ENCODE measurements around the gene BUD31. TPM values are rescaled to one million over a fixed set of nuclear protein-coding genes. Genes with fewer than 3 reads are reported as not detected.
A peak's percentile ranks its signal among the peaks of the same experiment; 100 is the strongest.

The BUD31 gene
- total and polyA plus RNA-seq, 2 of the 13 experiments (the other 11 are each of a cell fraction or from before 2014, with no cell fraction given), result 35.1 to 79.1 TPM

GRCh38 chr7:99372275-99373090, 36.3 kb upstream of the BUD31 start (continued):
- TF ChIP-seq HNF1A (IDR thresholded peaks at IDR 0.05; ENCODE audit: low read depth), result no peak
- peak; percentile 37; the same call in 1 of the 2 replicates for TF ChIP-seq HNF1A (CRISPR knock-in tag; IDR thresholded peaks at IDR 0.05; ENCODE audit: borderline replicate concordance)
- TF ChIP-seq E2F5 (CRISPR knock-in tag; conservative IDR thresholded peaks at IDR 0.05), result no peak
- TF ChIP-seq ZNF138 (CRISPR knock-in tag; IDR thresholded peaks at IDR 0.05; ENCODE audit: low read depth), result no peak
- peak; percentile 47; the same call in 1 of the 2 replicates for TF ChIP-seq ZNF589 (CRISPR knock-in tag; conservative IDR thresholded peaks at IDR 0.05)
- TF ChIP-seq KLF6 (CRISPR knock-in tag; IDR thresholded peaks at IDR 0.05), result no peak
- TF ChIP-seq PITX1 (CRISPR knock-in tag; IDR thresholded peaks at IDR 0.05), result peak; percentile 82
- no peak for TF ChIP-seq RCOR2 (CRISPR knock-in tag; IDR thresholded peaks at IDR 0.05)
- no peak for TF ChIP-seq SRSF1 (optimal IDR thresholded peaks at IDR 0.05; ENCODE audit: low read depth, low read length)
- peak; percentile 67; the same call in 1 of the 2 replicates for TF ChIP-seq SMAD3 (CRISPR knock-in tag; IDR thresholded peaks at IDR 0.05)
- no peak for TF ChIP-seq SALL2 (CRISPR knock-in tag; IDR thresholded peaks at IDR 0.05)
- TF ChIP-seq ZNF616 (CRISPR knock-in tag; IDR thresholded peaks at IDR 0.05; ENCODE audit: low read depth), result no peak
- no peak for TF ChIP-seq RBAK (CRISPR knock-in tag; IDR thresholded peaks at IDR 0.05)
- TF ChIP-seq NR2C2 (CRISPR knock-in tag; IDR thresholded peaks at IDR 0.05; ENCODE audit: borderline replicate concordance), result peak; percentile 71
- TF ChIP-seq ZNF570 (CRISPR knock-in tag; IDR thresholded peaks at IDR 0.05; ENCODE audit: borderline replicate concordance), result no peak
- no peak for TF ChIP-seq ZNF557 (CRISPR knock-in tag; IDR thresholded peaks at IDR 0.05)
- TF ChIP-seq ZNF335 (CRISPR knock-in tag; IDR thresholded peaks at IDR 0.05), result peak; percentile 94
- TF ChIP-seq NCOA5 (CRISPR knock-in tag; IDR thresholded peaks at IDR 0.05), result no peak
- no peak for TF ChIP-seq ZNF468 (CRISPR knock-in tag; IDR thresholded peaks at IDR 0.05)
- no peak for TF ChIP-seq ZBTB49 (CRISPR knock-in tag; IDR thresholded peaks at IDR 0.05; ENCODE audit: borderline replicate concordance)
- no peak for TF ChIP-seq ZFP36L2 (CRISPR knock-in tag; IDR thresholded peaks at IDR 0.05)
- TF ChIP-seq KMT2A (CRISPR knock-in tag; IDR thresholded peaks at IDR 0.05), result peak; percentile 81
- no peak for TF ChIP-seq NBN (conservative IDR thresholded peaks at IDR 0.05)
- no peak for TF ChIP-seq ZNF383 (CRISPR knock-in tag; IDR thresholded peaks at IDR 0.05; ENCODE audit: borderline replicate concordance)
- 0 out of 2 replicates have a peak, but pooled peaks have one; percentile 29 for TF ChIP-seq ZNF224 (CRISPR knock-in tag; IDR thresholded peaks at IDR 0.05)

All from HepG2 (cell line).